ENCODE data around the gene AFM. TPM values are rescaled to one million over a fixed set of nuclear protein-coding genes. Genes with fewer than 3 reads are reported as not detected.

The AFM gene
- total and polyA plus RNA-seq, 10 of the 15 experiments (the other 5 are each of a cell fraction or from before 2014, with no cell fraction given) = not detected

GRCh38 chr4:73434311-73434710 is 47.2 kb upstream of the AFM start:
- RAD21 ChIA-PET (ENCODE audit: unreplicated experiment) = no interaction called here
- in situ Hi-C loops (cut with MboI) (no loop called here), intact Hi-C loops (cut with micrococcal nuclease; ENCODE audit: unreplicated experiment) (loop anchor here (1.0 kb wide), 1 partner anchor 93 kb away; no protein-coding TSS in a partner anchor)
- peak; percentile 38 to 55 (median 54); a peak in 5 of 6 replicates for TF ChIP-seq CTCF (IDR thresholded peaks at IDR 0.05 in 2 of 3, conservative IDR thresholded peaks at IDR 0.05 in 1 of 3; ENCODE audit: control insufficient read depth in 2 of 3, extremely low read depth in 1 of 3, insufficient read depth in 1 of 3, low read depth in 3 of 3, low read length in 3 of 3)
- peak; percentile 27; the same call in 1 of the 2 replicates for TF ChIP-seq RAD21 (IDR thresholded peaks at IDR 0.05; ENCODE audit: insufficient read depth, low read depth, low read length)
- 0 out of 2 replicates have a peak, but pooled peaks have one; percentile 21 for TF ChIP-seq SMC3 (IDR thresholded peaks at IDR 0.05; ENCODE audit: borderline replicate concordance, low read length)
- TF ChIP-seq NFIC (IDR thresholded peaks at IDR 0.05; ENCODE audit: low read depth, low read length) = no peak
- no peak overlapping the region for H3K27ac ChIP-seq (ENCODE audit: control insufficient read depth, insufficient read depth)
- 24% methylated on average over 3 of the region's 3 CpGs for WGBS (ENCODE audit: insufficient coverage, insufficient replicate concordance, low lambda C conversion rate, missing lambda C conversion rate)
- H3K4me3 ChIP-seq = no peak overlapping the region
- SMC1A ChIA-PET (ENCODE audit: uncharacterized antibody, unreplicated experiment) = interaction anchor here (1.4 to 2.2 kb wide), 2 partner anchors 93 to 121 kb away, joined by 6 to 7 read pairs; no protein-coding TSS in a partner anchor
- H3K36me3 ChIP-seq (ENCODE audit: control insufficient read depth in 2 of 2, insufficient read depth in 2 of 2, low read length in 1 of 2) = no peaks in the 10 kb centered on the region
- DNase-seq (ENCODE audit: low read depth, low spot score) (no peak), FAIRE-seq (peak; percentile 47), ATAC-seq (peak; percentile 66)
- H2AFZ ChIP-seq (ENCODE audit: control insufficient read depth, low read depth, low read length) = no peak overlapping the region
- CTCF ChIA-PET = interaction anchor here (1.0 to 1.5 kb wide), 4 partner anchors 9 to 141 kb away, joined by 3 to 6 read pairs (median 4); no protein-coding TSS in a partner anchor
- no peaks in the 10 kb centered on the region for H4K20me1 ChIP-seq (ENCODE audit: control insufficient read depth, insufficient read depth)
- H3K9ac ChIP-seq (ENCODE audit: control insufficient read depth, insufficient read depth, low read length) = no peak overlapping the region
- no peaks in the 10 kb centered on the region for H3K4me1 ChIP-seq (ENCODE audit: control insufficient read depth, insufficient read depth, low read length)
- H3K79me2 ChIP-seq (ENCODE audit: control insufficient read depth, insufficient read depth, low read length) = no peaks in the 10 kb centered on the region
- H3K27me3 ChIP-seq (replicated peaks in 1 of 2; ENCODE audit: control insufficient read depth in 2 of 2, insufficient read depth in 2 of 2, low read length in 1 of 2) = no peaks in the 10 kb centered on the region
- POLR2A ChIA-PET = no interaction called here
- no peaks in the 10 kb centered on the region for H3K9me3 ChIP-seq (replicated peaks; ENCODE audit: control insufficient read depth, insufficient read depth, low read length)
- no TSS peak for BruUV-seq (replicated peaks)
- H3K4me2 ChIP-seq (ENCODE audit: control insufficient read depth, insufficient read depth) = no peak overlapping the region

DNA sequence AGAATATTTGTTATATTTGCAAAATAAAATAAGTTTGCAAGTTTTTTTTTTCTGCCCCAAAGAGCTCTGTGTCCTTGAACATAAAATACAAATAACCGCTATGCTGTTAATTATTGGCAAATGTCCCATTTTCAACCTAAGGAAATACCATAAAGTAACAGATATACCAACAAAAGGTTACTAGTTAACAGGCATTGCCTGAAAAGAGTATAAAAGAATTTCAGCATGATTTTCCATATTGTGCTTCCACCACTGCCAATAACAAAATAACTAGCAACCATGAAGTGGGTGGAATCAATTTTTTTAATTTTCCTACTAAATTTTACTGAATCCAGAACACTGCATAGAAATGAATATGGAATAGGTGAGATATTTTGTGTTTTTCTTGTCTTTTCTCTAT is 45.6 kb upstream of the AFM start, which contains the start of gene AFP:
Gene AFP, plus strand, starts transcription at position 238 of the 400 bp plus-strand sequence. Its CDS starts 42 bp downstream, at position 280.
- Histone ChIP-seq H4K20me1 (ENCODE audit: control insufficient read depth, insufficient read depth) (no peaks in the 10 kb centered on the region), H3K4me1 (ENCODE audit: control insufficient read depth, insufficient read depth, low read length) (no peaks in the 10 kb centered on the region), H2AFZ (ENCODE audit: control insufficient read depth, low read depth, low read length) (no peak within 1 kb of the TSS), H3K4me2 (ENCODE audit: control insufficient read depth, insufficient read depth) (no peak within 1 kb of the TSS), H3K27ac (ENCODE audit: control insufficient read depth, insufficient read depth) (no peak within 1 kb of the TSS), H3K9me3 (replicated peaks; ENCODE audit: control insufficient read depth, insufficient read depth, low read length) (no peaks in the 10 kb centered on the region), H3K9ac (ENCODE audit: control insufficient read depth, insufficient read depth, low read length) (no peak within 1 kb of the TSS), H3K79me2 (ENCODE audit: control insufficient read depth, insufficient read depth, low read length) (no peaks in the 10 kb centered on the region), H3K4me3 (no peak within 1 kb of the TSS), H3K36me3 (ENCODE audit: control insufficient read depth in 2 of 2, insufficient read depth in 2 of 2, low read length in 1 of 2) (no peaks in the 10 kb centered on the region), H3K27me3 (replicated peaks in 1 of 2; ENCODE audit: control insufficient read depth in 2 of 2, insufficient read depth in 2 of 2, low read length in 1 of 2) (no peaks in the 10 kb centered on the region)
- WGBS (ENCODE audit: insufficient coverage, insufficient replicate concordance, low lambda C conversion rate, missing lambda C conversion rate) = 0% methylated on average over 1 of the region's 1 CpG
- intact Hi-C loops (cut with micrococcal nuclease; ENCODE audit: unreplicated experiment) (no loop called here), in situ Hi-C loops (cut with MboI) (no loop called here)
- FAIRE-seq = no peak
- ChIA-PET CTCF (interaction anchor here (0.7 kb wide), 1 partner anchor 11 kb away, joined by 3 read pairs; no protein-coding TSS in a partner anchor), RAD21 (ENCODE audit: unreplicated experiment) (no interaction called here), SMC1A (ENCODE audit: uncharacterized antibody, unreplicated experiment) (interaction anchor here (2.2 kb wide), 1 partner anchor 122 kb away, joined by 7 read pairs; no protein-coding TSS in a partner anchor), POLR2A (no interaction called here)
- no TSS peak for BruUV-seq (replicated peaks)
- DNase-seq (ENCODE audit: low read depth, low spot score) = no peak
- ATAC-seq = no peak
- no peak for TF ChIP-seq TARDBP (IDR thresholded peaks at IDR 0.05; ENCODE audit: borderline replicate concordance)
- no peak for TF ChIP-seq LARP7 (IDR thresholded peaks at IDR 0.05)
- TF ChIP-seq ELK1 (IDR thresholded peaks at IDR 0.05; ENCODE audit: low read depth, low read length) = no peak
- no peak for TF ChIP-seq RAD51 (IDR thresholded peaks at IDR 0.05)
- TF ChIP-seq SREBF2 (IDR thresholded peaks at IDR 0.05; ENCODE audit: low read length) = no peak
- TF ChIP-seq, protein P1, sequence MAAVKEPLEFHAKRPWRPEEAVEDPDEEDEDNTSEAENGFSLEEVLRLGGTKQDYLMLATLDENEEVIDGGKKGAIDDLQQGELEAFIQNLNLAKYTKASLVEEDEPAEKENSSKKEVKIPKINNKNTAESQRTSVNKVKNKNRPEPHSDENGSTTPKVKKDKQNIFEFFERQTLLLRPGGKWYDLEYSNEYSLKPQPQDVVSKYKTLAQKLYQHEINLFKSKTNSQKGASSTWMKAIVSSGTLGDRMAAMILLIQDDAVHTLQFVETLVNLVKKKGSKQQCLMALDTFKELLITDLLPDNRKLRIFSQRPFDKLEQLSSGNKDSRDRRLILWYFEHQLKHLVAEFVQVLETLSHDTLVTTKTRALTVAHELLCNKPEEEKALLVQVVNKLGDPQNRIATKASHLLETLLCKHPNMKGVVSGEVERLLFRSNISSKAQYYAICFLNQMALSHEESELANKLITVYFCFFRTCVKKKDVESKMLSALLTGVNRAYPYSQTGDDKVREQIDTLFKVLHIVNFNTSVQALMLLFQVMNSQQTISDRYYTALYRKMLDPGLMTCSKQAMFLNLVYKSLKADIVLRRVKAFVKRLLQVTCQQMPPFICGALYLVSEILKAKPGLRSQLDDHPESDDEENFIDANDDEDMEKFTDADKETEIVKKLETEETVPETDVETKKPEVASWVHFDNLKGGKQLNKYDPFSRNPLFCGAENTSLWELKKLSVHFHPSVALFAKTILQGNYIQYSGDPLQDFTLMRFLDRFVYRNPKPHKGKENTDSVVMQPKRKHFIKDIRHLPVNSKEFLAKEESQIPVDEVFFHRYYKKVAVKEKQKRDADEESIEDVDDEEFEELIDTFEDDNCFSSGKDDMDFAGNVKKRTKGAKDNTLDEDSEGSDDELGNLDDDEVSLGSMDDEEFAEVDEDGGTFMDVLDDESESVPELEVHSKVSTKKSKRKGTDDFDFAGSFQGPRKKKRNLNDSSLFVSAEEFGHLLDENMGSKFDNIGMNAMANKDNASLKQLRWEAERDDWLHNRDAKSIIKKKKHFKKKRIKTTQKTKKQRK (IDR thresholded peaks at IDR 0.05; ENCODE audit: low read depth, low read length) = no peak
- no peak for TF ChIP-seq ZNF622 (IDR thresholded peaks at IDR 0.05)
